ENCODE data around the gene SHFL. TPM values are rescaled to one million over a fixed set of nuclear protein-coding genes. Genes with fewer than 3 reads are reported as not detected.

Gene SHFL
- total RNA-seq, 2 donors from 2014 or later: 15.1 to 21.3 TPM

DNA sequence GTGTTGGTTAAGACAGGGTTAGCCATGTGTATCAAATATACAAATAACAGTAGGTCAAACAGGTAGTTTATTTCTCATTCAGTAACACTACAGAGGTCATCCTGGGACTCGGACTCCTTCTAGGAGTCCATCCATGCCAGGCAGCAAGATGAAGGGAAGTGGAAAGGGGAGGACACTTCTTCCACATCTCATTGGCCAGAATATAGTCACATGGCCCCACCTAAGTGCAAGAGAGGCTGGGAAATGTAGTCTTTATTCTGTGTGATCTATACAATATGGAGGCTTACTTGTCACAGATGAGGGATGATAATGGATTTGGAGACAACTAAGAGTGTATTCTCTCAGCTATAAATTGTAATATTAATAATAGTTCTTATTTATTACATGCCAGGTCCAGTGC lies 41.7 kb upstream of the SHFL start:
- Histone ChIP-seq H3K4me1 (no peaks in the 10 kb centered on the region), H3K4me3 (no peak overlapping the region), H3K36me3 (no peaks in the 10 kb centered on the region), H3K9ac (ENCODE audit: low read depth in 2 of 2, low read length in 2 of 2) (no peak overlapping the region), H3K27ac (no peak overlapping the region), H3K27me3 (no peaks in the 10 kb centered on the region), H3K9me3 (no peaks in the 10 kb centered on the region)
- DNase-seq: no peak
- intact Hi-C loops (cut with DNase I): no loop called here
- TF ChIP-seq, protein P1, sequence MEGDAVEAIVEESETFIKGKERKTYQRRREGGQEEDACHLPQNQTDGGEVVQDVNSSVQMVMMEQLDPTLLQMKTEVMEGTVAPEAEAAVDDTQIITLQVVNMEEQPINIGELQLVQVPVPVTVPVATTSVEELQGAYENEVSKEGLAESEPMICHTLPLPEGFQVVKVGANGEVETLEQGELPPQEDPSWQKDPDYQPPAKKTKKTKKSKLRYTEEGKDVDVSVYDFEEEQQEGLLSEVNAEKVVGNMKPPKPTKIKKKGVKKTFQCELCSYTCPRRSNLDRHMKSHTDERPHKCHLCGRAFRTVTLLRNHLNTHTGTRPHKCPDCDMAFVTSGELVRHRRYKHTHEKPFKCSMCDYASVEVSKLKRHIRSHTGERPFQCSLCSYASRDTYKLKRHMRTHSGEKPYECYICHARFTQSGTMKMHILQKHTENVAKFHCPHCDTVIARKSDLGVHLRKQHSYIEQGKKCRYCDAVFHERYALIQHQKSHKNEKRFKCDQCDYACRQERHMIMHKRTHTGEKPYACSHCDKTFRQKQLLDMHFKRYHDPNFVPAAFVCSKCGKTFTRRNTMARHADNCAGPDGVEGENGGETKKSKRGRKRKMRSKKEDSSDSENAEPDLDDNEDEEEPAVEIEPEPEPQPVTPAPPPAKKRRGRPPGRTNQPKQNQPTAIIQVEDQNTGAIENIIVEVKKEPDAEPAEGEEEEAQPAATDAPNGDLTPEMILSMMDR (IDR thresholded peaks at IDR 0.05): no peak

DNA sequence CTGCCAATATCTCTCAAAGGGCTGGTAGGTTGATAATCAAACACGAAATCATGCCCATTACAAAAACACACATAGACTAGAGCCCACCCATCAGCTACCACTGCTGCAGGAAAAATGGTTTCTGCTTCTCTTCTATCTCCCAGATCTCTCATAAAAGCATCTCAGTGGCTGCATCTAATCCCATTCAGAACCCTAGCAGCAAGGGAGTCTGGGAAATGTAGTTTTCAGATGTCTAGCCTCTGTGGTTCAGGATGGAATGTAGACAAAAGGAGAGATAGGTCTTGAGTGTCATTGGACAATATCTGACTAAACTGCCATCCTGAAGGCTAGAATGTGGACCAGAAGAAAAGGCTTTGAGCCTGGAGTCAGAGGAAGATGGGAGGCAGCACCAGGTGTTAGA lies 40.7 kb upstream of the SHFL start:
- H3K9ac ChIP-seq (ENCODE audit: low read depth in 2 of 2, low read length in 2 of 2): no peak overlapping the region
- no peak overlapping the region for H3K4me3 ChIP-seq
- no peaks in the 10 kb centered on the region for H3K4me1 ChIP-seq
- no peak for DNase-seq
- no peak overlapping the region for H3K27ac ChIP-seq
- intact Hi-C loops (cut with DNase I): no loop called here
- H3K9me3 ChIP-seq: no peaks in the 10 kb centered on the region
- TF ChIP-seq, protein P1 (IDR thresholded peaks at IDR 0.05): no peak
- no peaks in the 10 kb centered on the region for H3K36me3 ChIP-seq
- no peaks in the 10 kb centered on the region for H3K27me3 ChIP-seq

DNA sequence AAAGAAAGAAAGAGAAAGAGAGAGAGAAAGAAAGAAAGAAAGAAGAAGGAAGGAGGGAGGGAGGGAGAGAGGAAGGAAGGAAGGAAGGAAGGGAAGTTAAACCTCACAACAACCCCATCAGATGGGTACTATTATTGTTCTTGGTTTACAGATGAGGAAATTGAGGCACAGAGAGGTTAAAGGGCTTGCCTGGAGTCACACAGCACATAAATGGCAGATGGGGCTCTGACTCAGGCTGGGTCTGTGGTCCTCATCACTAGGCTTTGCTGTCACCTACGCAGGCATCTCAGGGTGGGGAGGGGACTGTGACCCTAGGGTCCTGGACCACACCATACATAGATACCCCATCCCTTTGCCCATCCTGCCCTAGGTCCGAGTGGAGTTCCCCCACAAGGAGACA lies 36.5 kb upstream of the SHFL start:
- Histone ChIP-seq H3K4me3 (no peak overlapping the region), H3K27ac (no peak overlapping the region), H3K4me1 (no peaks in the 10 kb centered on the region), H3K9ac (ENCODE audit: low read depth in 2 of 2, low read length in 2 of 2) (no peak overlapping the region), H3K27me3 (no peaks in the 10 kb centered on the region), H3K9me3 (no peaks in the 10 kb centered on the region), H3K36me3 (no peaks in the 10 kb centered on the region)
- DNase-seq: no peak
- intact Hi-C loops (cut with DNase I): no loop called here
- TF ChIP-seq, protein P1 (IDR thresholded peaks at IDR 0.05): no peak

DNA sequence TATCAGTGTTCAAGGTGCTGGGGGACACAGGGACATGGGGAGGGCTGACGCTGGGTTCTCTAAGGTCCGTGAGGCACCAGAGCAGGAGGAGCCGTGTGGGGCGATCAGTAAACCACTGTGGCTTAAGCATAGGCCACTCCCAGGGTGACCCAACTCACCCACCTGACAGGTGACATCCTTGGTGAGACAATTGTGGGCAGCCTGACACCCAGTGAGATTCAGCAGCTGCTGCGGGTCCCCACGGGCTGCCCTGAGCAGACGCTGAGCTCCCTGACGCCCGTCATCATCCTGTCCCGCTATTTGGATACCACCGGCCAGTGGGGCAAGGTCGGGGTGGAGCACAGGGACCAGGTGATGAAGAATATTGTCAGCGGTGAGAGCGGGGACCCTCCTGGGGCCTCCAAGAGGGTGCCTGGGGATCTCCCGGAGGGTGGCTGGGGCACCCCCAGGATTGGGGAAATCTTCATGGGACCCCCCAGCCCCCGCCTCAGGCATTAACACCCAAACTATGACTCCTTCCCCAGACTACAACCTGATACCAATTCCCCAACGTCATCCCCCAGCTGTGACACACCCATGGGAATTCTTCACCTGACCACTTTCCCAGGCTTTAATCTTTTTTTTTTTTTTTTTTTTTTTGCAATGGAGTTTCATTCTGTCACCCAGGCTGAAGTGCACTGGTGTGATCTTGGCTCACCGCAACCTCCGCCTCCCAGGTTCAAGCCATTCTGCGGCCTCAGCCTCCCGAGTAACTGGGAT lies 33.3 kb upstream of the SHFL start:
- H3K9ac ChIP-seq (ENCODE audit: low read depth in 2 of 2, low read length in 2 of 2): no peak overlapping the region
- TF ChIP-seq, protein P1 (IDR thresholded peaks at IDR 0.05): no peak
- H3K36me3 ChIP-seq: no peaks in the 10 kb centered on the region
- no peak overlapping the region for H3K4me3 ChIP-seq
- H3K9me3 ChIP-seq: no peaks in the 10 kb centered on the region
- H3K4me1 ChIP-seq: no peaks in the 10 kb centered on the region
- no peak for DNase-seq
- no peak overlapping the region for H3K27ac ChIP-seq
- no peaks in the 10 kb centered on the region for H3K27me3 ChIP-seq
- intact Hi-C loops (cut with DNase I): no loop called here

DNA sequence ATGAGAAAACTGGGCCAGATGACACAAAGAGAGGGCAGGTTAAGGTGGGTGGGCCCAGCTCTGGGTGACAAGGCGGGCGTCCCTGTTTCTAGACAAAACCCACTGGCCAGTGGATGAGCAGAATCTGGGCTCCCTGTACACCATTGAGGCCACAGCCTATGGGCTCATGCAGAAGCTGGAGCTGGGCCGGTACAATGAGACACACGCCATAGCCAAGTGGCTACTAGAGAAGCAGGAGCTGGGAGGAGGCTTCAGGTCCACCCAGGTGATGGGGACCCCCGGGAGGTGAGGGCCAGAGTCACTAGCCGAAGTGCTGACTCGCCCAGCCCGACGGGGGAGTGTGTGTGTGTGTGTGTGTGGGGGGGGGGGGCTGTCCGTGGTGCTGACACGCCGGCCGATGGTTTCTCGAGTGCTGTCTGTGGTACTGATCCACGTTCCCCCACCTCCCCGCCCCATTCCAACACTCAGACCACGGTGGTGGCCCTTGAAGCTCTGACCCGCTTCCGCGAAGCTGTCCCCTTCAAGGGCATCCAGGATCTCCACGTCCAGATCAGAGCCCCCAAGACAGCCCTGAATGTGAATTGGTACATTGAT lies 24.3 kb upstream of the SHFL start:
- no peak overlapping the region for H3K4me3 ChIP-seq
- no peak overlapping the region for H3K9ac ChIP-seq (ENCODE audit: low read depth in 2 of 2, low read length in 2 of 2)
- no peaks in the 10 kb centered on the region for H3K27me3 ChIP-seq
- DNase-seq: no peak
- H3K27ac ChIP-seq: no peak overlapping the region
- intact Hi-C loops (cut with DNase I): no loop called here
- no peaks in the 10 kb centered on the region for H3K4me1 ChIP-seq
- no peaks in the 10 kb centered on the region for H3K9me3 ChIP-seq
- no peaks in the 10 kb centered on the region for H3K36me3 ChIP-seq
- TF ChIP-seq, protein P1 (IDR thresholded peaks at IDR 0.05): no peak
